HL-60/S4 treated with retinoic acid at 250 ng/mL for 4 days and 3 days (cell line): ENCODE data around the gene INSC.

Experiments
- in situ Hi-C: fragments of 300-500 bp; cut with MboI; formaldehyde crosslinking; loops from 2 replicates; pipeline ENCODE4 v1.7.0; 2022; ENCODE audit warnings: low sequenced_read_pairs

INSC gene

GRCh38 chr11:15146271-15147003 lies 31.7 kb downstream of the INSC start:
- in situ Hi-C loops: no loop called here

- in situ Hi-C loops: no loop called here
These were observed 33.4 kb downstream of the INSC start for GRCh38 chr11:15148169-15148568.

- in situ Hi-C loops: no loop called here
These were observed 34.3 kb downstream of the INSC start for GRCh38 chr11:15149050-15149449.

- in situ Hi-C loops: no loop called here
These were observed 35.8 kb downstream of the INSC start for GRCh38 chr11:15150507-15150906.

GRCh38 chr11:15153231-15153630 lies 38.5 kb downstream of the INSC start:
- in situ Hi-C loops: no loop called here

- in situ Hi-C loops: no loop called here
These were observed 42.5 kb downstream of the INSC start for GRCh38 chr11:15157181-15157580.

- in situ Hi-C loops: no loop called here
These were observed 42.9 kb downstream of the INSC start for GRCh38 chr11:15157606-15158137.

GRCh38 chr11:15158351-15159015 lies 43.8 kb downstream of the INSC start:
- in situ Hi-C loops: no loop called here

GRCh38 chr11:15159085-15159484 lies 44.4 kb downstream of the INSC start:
- in situ Hi-C loops: no loop called here

GRCh38 chr11:15161790-15162189 lies 47.1 kb downstream of the INSC start:
- in situ Hi-C loops: no loop called here

- in situ Hi-C loops: no loop called here
These were observed 48.4 kb downstream of the INSC start for GRCh38 chr11:15163136-15163535.

GRCh38 chr11:15166204-15166603 lies 51.5 kb downstream of the INSC start:
- in situ Hi-C loops: no loop called here

- in situ Hi-C loops: no loop called here
These were observed 55.3 kb downstream of the INSC start for GRCh38 chr11:15169815-15170551.

GRCh38 chr11:15170698-15171097 lies 56.0 kb downstream of the INSC start:
- in situ Hi-C loops: no loop called here

GRCh38 chr11:15171956-15172355 lies 57.2 kb downstream of the INSC start:
- in situ Hi-C loops: no loop called here

GRCh38 chr11:15175831-15176230 lies 61.1 kb downstream of the INSC start:
- in situ Hi-C loops: no loop called here

- in situ Hi-C loops: no loop called here
These were observed 62.0 kb downstream of the INSC start for GRCh38 chr11:15176646-15177163.

GRCh38 chr11:15177491-15177890 lies 62.8 kb downstream of the INSC start:
- in situ Hi-C loops: no loop called here

GRCh38 chr11:15178214-15178613 lies 63.5 kb downstream of the INSC start:
- in situ Hi-C loops: no loop called here

- in situ Hi-C loops: no loop called here
These were observed 64.4 kb downstream of the INSC start for GRCh38 chr11:15179167-15179566.

- in situ Hi-C loops: no loop called here
These were observed 65.6 kb downstream of the INSC start for GRCh38 chr11:15180212-15180792.
